HepG2 (cell line): ENCODE measurements around the gene KCNK15. TPM values are rescaled to one million over a fixed set of nuclear protein-coding genes. Genes with fewer than 3 reads are reported as not detected.

Experiments used
- GRHL1 ChIP-seq: sonication (generic); formaldehyde crosslinking; conservative IDR thresholded peaks from 2 replicates; pipeline ENCODE4 v1.8.0; 2022; ENCODE audit warnings: missing genetic modification reagents
- LCORL ChIP-seq, 2 experiments: fragments of 450-650 bp in 1 of 2; sonication (generic) in 1 of 2; formaldehyde crosslinking in 1 of 2; IDR thresholded peaks; 2 replicates each; pipeline versions ENCODE4 v1.5.0 to v1.6.1; 2017 to 2020; ENCODE audit warnings: antibody characterized with exemption in 1 of 2, missing genetic modification reagents in 1 of 2
- MTA1 ChIP-seq: sonication (generic); formaldehyde crosslinking; IDR thresholded peaks from 2 replicates; pipeline ENCODE4 v1.4.0; 2020; ENCODE audit warnings: missing genetic modification reagents, mild to moderate bottlenecking, borderline replicate concordance
- PHF21A ChIP-seq: sonication (generic); formaldehyde crosslinking; IDR thresholded peaks from 2 replicates; pipeline ENCODE4 v1.5.0; 2020; ENCODE audit warnings: mild to moderate bottlenecking, missing genetic modification reagents
- ZBTB46 ChIP-seq: sonication (generic); formaldehyde crosslinking; IDR thresholded peaks from 2 replicates; pipeline ENCODE4 v1.4.0; 2020; ENCODE audit warnings: mild to moderate bottlenecking, missing genetic modification reagents, borderline replicate concordance
- ZNF20 ChIP-seq: sonication (generic); formaldehyde crosslinking; IDR thresholded peaks from 2 replicates; pipeline ENCODE4 v1.4.0; 2020; ENCODE audit warnings: mild to moderate bottlenecking, moderate library complexity, missing genetic modification reagents
- ZNF329 ChIP-seq: sonication (generic); formaldehyde crosslinking; IDR thresholded peaks from 2 replicates; pipeline ENCODE4 v1.9.0; 2021; ENCODE audit warnings: low read depth, mild to moderate bottlenecking, missing genetic modification reagents
- ZNF407 ChIP-seq: sonication (generic); formaldehyde crosslinking; IDR thresholded peaks from one replicate; pipeline ENCODE4 v1.5.1; 2020; ENCODE audit warnings: mild to moderate bottlenecking, missing genetic modification reagents; ENCODE audit errors: not compliant biosample characterization
- polyA plus RNA-seq, 8 experiments: library from polyadenylated mRNA; depleted of rRNA in 3 of 8; stranded (reverse) in 7 of 8; unstranded in 1 of 8; fragments of >200 nt; fragmentation: Illumina TruSeq in 4 of 8; extraction: Trizol in 4 of 8; gene quantifications; 2 replicates each; pipeline versions ENCODE4 v1.2.1 to v1.2.3, GENCODE V29; 2011 to 2016; ENCODE audit warnings: low read depth in 4 of 8, missing spikeins in 1 of 8, mixed read lengths in 1 of 8; ENCODE audit not compliant: insufficient read depth in 1 of 8
- total RNA-seq, 5 experiments: library from RNA; depleted of rRNA; stranded (reverse); fragments of >200 nt; fragmentation: Illumina TruSeq; extraction: Trizol; gene quantifications; 2 replicates each; pipeline ENCODE4 v1.2.3, GENCODE V29; 2016; ENCODE audit warnings: low read depth in 1 of 5

Gene KCNK15
- total and polyA plus RNA-seq, 2 of the 13 experiments (the other 11 are each of a cell fraction or from before 2014, with no cell fraction given): 0.03 TPM; not detected in 1

GRCh38 chr20:44784688-44785087 lies 39.0 kb downstream of the KCNK15 start (continued):
- TF ChIP-seq ZNF407 (CRISPR knock-in tag): no peak
- no peak for TF ChIP-seq MTA1 (CRISPR knock-in tag)
- no peak for TF ChIP-seq LCORL (IDR thresholded peaks at IDR 0.05)
- no peak for TF ChIP-seq LCORL (CRISPR knock-in tag; IDR thresholded peaks at IDR 0.05)
- TF ChIP-seq ZNF329 (CRISPR knock-in tag): no peak
- TF ChIP-seq GRHL1 (CRISPR knock-in tag): no peak
- no peak for TF ChIP-seq ZBTB46 (CRISPR knock-in tag)
- TF ChIP-seq PHF21A (CRISPR knock-in tag): no peak
- TF ChIP-seq ZNF20 (CRISPR knock-in tag): no peak
